ENCODE data around the gene LAMP2. TPM values are rescaled to one million over a fixed set of nuclear protein-coding genes. Genes with fewer than 3 reads are reported as not detected.
"Not testable (repeated sequence)": the region's sequence is repeated elsewhere in the genome, so short reads cannot be mapped to it uniquely, and the experiment has no call there.

Gene LAMP2
- total and polyA plus RNA-seq, 2 experiments from 2014 or later = 24.4 to 40.9 TPM

- no peak for TF ChIP-seq ZNF462 (CRISPR knock-in tag; IDR thresholded peaks at IDR 0.05)
Observed at GRCh38 chrX:120476714-120477113, 7.6 kb upstream of the LAMP2 start (continued).

- TF ChIP-seq CTCF (conservative IDR thresholded peaks at IDR 0.05; ENCODE audit: low read depth in 2 of 2) = peak in 1 of 2 experiments; percentile 46; a peak in 3 of 4 replicates
- not testable (repeated sequence) for H3K4me2 ChIP-seq; H3K9me3 Mint-ChIP-seq; H3K36me3 Mint-ChIP-seq (ENCODE audit: low read depth); H3K4me3 Mint-ChIP-seq; H3K4me1 Mint-ChIP-seq; H3K36me3 ChIP-seq (ENCODE audit: insufficient read depth); H3K27me3 ChIP-seq (ENCODE audit: insufficient read depth); H3K27ac Mint-ChIP-seq; H3K27ac ChIP-seq (ENCODE audit: low read depth); H3K4me1 ChIP-seq (ENCODE audit: insufficient read depth); H3K4me3 ChIP-seq; H3K9me2 ChIP-seq (ENCODE audit: insufficient read depth); H3K27me3 Mint-ChIP-seq (ENCODE audit: insufficient read depth, low read depth, poor library complexity); H3K79me2 ChIP-seq (replicated peaks; ENCODE audit: insufficient read depth); H3F3A ChIP-seq (replicated peaks; ENCODE audit: low read depth); ATAC-seq; H2AFZ ChIP-seq; H4K20me1 ChIP-seq (replicated peaks; ENCODE audit: insufficient read depth)
- DNase-seq (ENCODE audit: low spot score) = peak; percentile 26
Observed at GRCh38 chrX:120475447-120475846, 6.4 kb upstream of the LAMP2 start.

- DNase-seq (ENCODE audit: low spot score) (no peak), ATAC-seq (no peak)
- Histone ChIP-seq H4K20me1 (replicated peaks; ENCODE audit: insufficient read depth) (no peaks in the 10 kb centered on the region), H3K4me3 (no peak overlapping the region), H3K4me2 (no peak overlapping the region), H2AFZ (no peak overlapping the region), H3K9me2 (ENCODE audit: insufficient read depth) (no peaks in the 10 kb centered on the region), H3K4me1 (ENCODE audit: insufficient read depth) (no peaks in the 10 kb centered on the region), H3K27me3 (ENCODE audit: insufficient read depth) (no peaks in the 10 kb centered on the region), H3K36me3 (ENCODE audit: insufficient read depth) (no peaks in the 10 kb centered on the region), H3F3A (replicated peaks; ENCODE audit: low read depth) (no peaks in the 10 kb centered on the region), H3K27ac (ENCODE audit: low read depth) (no peak overlapping the region), H3K79me2 (replicated peaks; ENCODE audit: insufficient read depth) (no peaks in the 10 kb centered on the region)
- Mint-ChIP-seq H3K27me3 (ENCODE audit: insufficient read depth, low read depth, poor library complexity) (peaks cover 1% of the 10 kb centered on the region), H3K36me3 (ENCODE audit: low read depth) (no peaks in the 10 kb centered on the region), H3K27ac (no peak overlapping the region), H3K9me3 (no peaks in the 10 kb centered on the region), H3K4me1 (no peaks in the 10 kb centered on the region), H3K4me3 (no peak overlapping the region)
- TF ChIP-seq CTCF (conservative IDR thresholded peaks at IDR 0.05; ENCODE audit: low read depth in 2 of 2) (no peak), EZH2phosphoT487 (IDR thresholded peaks at IDR 0.05; ENCODE audit: unreplicated experiment) (no peak), ZNF331 (CRISPR knock-in tag; IDR thresholded peaks at IDR 0.05; ENCODE audit: low read depth) (no peak), REST (IDR thresholded peaks at IDR 0.05; ENCODE audit: unreplicated experiment) (no peak), NANOG (IDR thresholded peaks at IDR 0.05; ENCODE audit: borderline replicate concordance) (no peak)
Observed at GRCh38 chrX:120474085-120474484, 5.0 kb upstream of the LAMP2 start.
